NB4 (cell line): Measurements from ENCODE around the gene MACROD2.

Experiments
- DNase-seq: peaks from one replicate; pipeline ENCODE4 v3.0.0; 2010; ENCODE audit warnings: low read depth
- H3K4me3 ChIP-seq: one replicate; pipeline ENCODE4 v1.5.1; 2011; ENCODE audit warnings: mild to moderate bottlenecking, low read depth, low read length, moderate library complexity
- MAX ChIP-seq: IDR thresholded peaks from 2 replicates; pipeline ENCODE4 v1.6.1; 2011; ENCODE audit warnings: low read depth, low read length
- MYC ChIP-seq: IDR thresholded peaks from 2 replicates; pipeline ENCODE4 v1.6.1; 2011; ENCODE audit warnings: low read depth, low read length
- POLR2A ChIP-seq: IDR thresholded peaks from 2 replicates; pipeline ENCODE4 v1.6.1; 2011; ENCODE audit warnings: mild to moderate bottlenecking; ENCODE audit not compliant: insufficient read length; ENCODE audit errors: extremely low read depth
- TF ChIP-seq, protein P1 (sequence below): IDR thresholded peaks from one replicate; pipeline ENCODE4 v1.5.1; 2012; ENCODE audit warnings: low read depth, low read length

Gene MACROD2

DNA sequence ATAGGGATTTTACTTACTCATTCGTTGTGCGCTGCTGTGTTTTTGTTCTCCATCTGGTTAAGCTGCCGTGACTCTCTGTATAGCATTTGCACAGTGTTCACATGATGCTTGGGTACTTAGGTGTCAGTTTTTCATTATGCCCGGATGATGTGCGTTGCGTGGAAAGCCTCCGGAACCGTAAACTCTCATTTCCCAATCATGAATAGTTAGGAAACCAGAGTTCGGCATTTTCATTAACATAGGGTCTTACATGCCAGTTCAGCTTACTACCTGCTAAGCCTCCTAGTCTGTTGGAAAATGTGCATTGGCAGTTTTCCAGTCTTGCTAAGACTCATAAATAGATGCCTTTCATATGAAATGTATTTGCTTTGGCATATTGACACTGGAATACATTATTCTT is 825.5 kb downstream of the MACROD2 start:
- TF ChIP-seq MYC (no peak), MAX (no peak), POLR2A (no peak)
- TF ChIP-seq, protein P1, sequence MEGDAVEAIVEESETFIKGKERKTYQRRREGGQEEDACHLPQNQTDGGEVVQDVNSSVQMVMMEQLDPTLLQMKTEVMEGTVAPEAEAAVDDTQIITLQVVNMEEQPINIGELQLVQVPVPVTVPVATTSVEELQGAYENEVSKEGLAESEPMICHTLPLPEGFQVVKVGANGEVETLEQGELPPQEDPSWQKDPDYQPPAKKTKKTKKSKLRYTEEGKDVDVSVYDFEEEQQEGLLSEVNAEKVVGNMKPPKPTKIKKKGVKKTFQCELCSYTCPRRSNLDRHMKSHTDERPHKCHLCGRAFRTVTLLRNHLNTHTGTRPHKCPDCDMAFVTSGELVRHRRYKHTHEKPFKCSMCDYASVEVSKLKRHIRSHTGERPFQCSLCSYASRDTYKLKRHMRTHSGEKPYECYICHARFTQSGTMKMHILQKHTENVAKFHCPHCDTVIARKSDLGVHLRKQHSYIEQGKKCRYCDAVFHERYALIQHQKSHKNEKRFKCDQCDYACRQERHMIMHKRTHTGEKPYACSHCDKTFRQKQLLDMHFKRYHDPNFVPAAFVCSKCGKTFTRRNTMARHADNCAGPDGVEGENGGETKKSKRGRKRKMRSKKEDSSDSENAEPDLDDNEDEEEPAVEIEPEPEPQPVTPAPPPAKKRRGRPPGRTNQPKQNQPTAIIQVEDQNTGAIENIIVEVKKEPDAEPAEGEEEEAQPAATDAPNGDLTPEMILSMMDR: no peak
- no peak for DNase-seq
- H3K4me3 ChIP-seq: no peak overlapping the region

DNA sequence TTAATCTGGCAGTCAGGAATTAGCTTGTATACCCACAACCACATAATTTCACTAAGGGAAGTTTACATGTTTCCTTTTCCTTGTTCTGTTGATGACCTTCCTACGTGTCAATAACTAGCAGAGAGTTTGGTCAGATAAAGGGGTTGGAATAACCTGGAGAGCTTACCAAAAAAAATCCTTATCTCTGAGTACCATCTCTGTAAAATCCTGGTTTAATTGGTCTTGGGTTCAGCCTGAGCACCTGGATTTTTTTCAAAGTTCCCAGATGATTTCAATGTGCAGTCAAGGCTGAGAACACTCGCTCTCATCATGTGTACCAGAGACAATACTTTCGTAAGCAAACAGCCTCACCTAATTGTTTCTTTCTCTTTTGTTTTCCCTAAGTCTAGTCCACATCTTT is 825.9 kb downstream of the MACROD2 start:
- TF ChIP-seq MAX (no peak), POLR2A (no peak), MYC (no peak)
- TF ChIP-seq, protein P1: no peak
- no peak for DNase-seq
- no peak overlapping the region for H3K4me3 ChIP-seq

- no peak overlapping the region for H3K4me3 ChIP-seq
- TF ChIP-seq, protein P1: no peak
- TF ChIP-seq MYC (no peak), POLR2A (no peak), MAX (no peak)
- no peak for DNase-seq
Observed at GRCh38 chr20:14824996-14825395, 829.7 kb downstream of the MACROD2 start.

DNA sequence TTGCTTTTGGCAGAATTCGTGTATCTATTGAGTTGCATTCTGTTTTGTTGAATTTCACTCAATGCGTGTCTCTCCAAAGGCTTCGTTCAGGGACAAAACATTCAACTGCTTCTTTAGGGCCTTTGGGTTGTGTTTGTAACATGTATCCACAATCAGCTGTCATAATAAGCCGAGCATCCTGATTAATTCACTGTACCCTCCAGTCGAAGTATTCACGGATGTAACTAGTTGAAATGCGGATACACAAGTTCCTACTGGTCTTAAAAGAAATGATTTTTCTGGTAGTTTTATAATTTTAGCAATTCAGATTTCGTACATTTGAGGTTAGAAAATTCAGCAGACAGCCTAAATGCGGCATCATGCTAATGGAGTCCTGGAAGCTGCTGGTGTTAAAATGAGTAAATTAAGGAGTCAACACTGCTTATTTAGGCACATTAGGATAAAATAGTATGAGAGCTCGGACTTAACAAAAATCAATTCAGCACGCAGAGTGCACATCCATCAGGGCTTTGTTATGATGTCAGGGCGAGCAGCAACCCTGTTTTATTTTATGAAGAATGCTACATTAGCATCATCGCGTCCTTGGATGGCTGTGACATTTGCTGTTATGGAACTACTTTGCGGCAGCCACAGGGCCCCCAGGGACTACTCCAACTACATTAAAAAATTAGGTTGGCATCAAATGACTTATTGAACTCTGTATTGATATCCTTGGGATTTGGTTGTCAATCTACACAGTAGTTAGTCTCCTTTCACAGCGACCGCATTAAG is 831.4 kb downstream of the MACROD2 start:
- H3K4me3 ChIP-seq: no peak overlapping the region
- TF ChIP-seq POLR2A (no peak), MYC (no peak), MAX (no peak)
- TF ChIP-seq, protein P1: no peak
- no peak for DNase-seq

DNA sequence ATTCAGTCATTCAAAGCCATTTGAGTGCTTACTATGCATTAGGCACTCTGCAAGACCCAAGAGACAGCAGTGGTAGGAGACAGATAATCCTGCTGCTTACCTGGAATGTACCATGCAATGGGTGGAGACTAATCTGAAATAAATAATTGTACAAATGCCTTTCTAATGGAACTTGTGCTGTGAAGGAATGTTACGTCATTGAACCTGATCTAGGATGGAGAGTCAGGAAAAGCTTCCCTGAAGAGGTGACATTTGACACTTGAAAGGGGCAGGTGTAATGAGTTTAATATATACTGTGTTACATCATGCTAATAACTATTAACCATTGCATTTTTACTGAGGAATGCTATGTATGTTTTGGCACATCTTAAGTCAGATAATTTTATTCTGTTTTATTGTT is 833.1 kb downstream of the MACROD2 start:
- no peak for DNase-seq
- H3K4me3 ChIP-seq: no peak overlapping the region
- TF ChIP-seq, protein P1: no peak
- TF ChIP-seq MAX (no peak), MYC (no peak), POLR2A (no peak)

GRCh38 chr20:14829906-14830305 is 834.6 kb downstream of the MACROD2 start:
- no peak overlapping the region for H3K4me3 ChIP-seq
- no peak for DNase-seq
- TF ChIP-seq, protein P1: no peak
- no peak for TF ChIP-seq POLR2A
- no peak for TF ChIP-seq MAX
- TF ChIP-seq MYC: no peak
